OCI-LY1 (cell line): ENCODE data around the gene STARD3NL.

Experiments used
- CTCF ChIP-seq: fragments of 200-600 bp; sonication (generic), shearing (Covaris generic); IDR thresholded peaks from 2 replicates; pipeline ENCODE4 v1.5.1; 2017; ENCODE audit warnings: mild to moderate bottlenecking, antibody characterized with exemption, low read length, moderate library complexity, mixed read lengths
- EZH2 ChIP-seq: fragments of 200-600 bp; sonication (generic), shearing (Covaris generic); IDR thresholded peaks from 2 replicates; pipeline ENCODE4 v1.8.0; 2017; ENCODE audit warnings: borderline replicate concordance, mixed run types, mild to moderate bottlenecking, antibody characterized with exemption, low read length, moderate library complexity, mixed read lengths

- no peak for TF ChIP-seq CTCF
- no peak for TF ChIP-seq EZH2
Observed at GRCh38 chr7:38198366-38198765, 20.3 kb downstream of the STARD3NL start.
